ENCODE data around the gene PSMG2.
"Not testable (repeated sequence)": the region's sequence is repeated elsewhere in the genome, so short reads cannot be mapped to it uniquely, and the experiment has no call there.

DNA sequence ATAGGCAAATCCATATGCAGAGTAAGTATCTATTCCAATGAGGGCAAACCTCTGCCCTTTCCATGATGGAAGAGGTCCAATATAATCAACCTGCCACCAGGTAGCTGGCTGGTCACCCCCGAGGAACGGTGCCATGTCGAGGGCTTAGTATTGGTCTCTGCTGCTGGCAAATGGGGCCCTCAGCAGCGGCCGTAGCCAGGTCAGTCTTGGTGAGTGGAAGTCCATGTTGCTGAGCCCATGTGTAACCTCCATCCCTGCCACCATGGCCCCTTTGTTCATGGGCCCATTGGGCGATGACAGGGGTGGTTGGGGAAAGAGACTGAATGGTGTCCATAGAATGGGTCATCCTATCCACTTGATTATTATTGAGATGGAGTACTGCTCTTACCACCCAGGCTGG is 52.8 kb downstream of the PSMG2 start:
- TF ChIP-seq, protein P1, sequence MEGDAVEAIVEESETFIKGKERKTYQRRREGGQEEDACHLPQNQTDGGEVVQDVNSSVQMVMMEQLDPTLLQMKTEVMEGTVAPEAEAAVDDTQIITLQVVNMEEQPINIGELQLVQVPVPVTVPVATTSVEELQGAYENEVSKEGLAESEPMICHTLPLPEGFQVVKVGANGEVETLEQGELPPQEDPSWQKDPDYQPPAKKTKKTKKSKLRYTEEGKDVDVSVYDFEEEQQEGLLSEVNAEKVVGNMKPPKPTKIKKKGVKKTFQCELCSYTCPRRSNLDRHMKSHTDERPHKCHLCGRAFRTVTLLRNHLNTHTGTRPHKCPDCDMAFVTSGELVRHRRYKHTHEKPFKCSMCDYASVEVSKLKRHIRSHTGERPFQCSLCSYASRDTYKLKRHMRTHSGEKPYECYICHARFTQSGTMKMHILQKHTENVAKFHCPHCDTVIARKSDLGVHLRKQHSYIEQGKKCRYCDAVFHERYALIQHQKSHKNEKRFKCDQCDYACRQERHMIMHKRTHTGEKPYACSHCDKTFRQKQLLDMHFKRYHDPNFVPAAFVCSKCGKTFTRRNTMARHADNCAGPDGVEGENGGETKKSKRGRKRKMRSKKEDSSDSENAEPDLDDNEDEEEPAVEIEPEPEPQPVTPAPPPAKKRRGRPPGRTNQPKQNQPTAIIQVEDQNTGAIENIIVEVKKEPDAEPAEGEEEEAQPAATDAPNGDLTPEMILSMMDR (IDR thresholded peaks at IDR 0.05; ENCODE audit: low read depth, low read length, poor library complexity, severe bottlenecking) = not testable (repeated sequence)
- TF ChIP-seq EZH2phosphoT487 (IDR thresholded peaks at IDR 0.05; ENCODE audit: borderline replicate concordance, low read length) = not testable (repeated sequence)

All from DOHH2 (cell line).